Hepatocyte (in vitro differentiated cells): Measurements from ENCODE around the gene NOTCH4. TPM values are rescaled to one million over a fixed set of nuclear protein-coding genes. Genes with fewer than 3 reads are reported as not detected.

ENCODE experiments used
- DNase-seq: peaks from one replicate; pipeline ENCODE4 v3.0.0-alpha.2; 2016; ENCODE audit warnings: low spot score
- H2AFZ ChIP-seq: fragments of 200-600 bp; sonication (generic); 2 replicates; pipeline ENCODE4 v1.6.0; 2016; ENCODE audit warnings: antibody characterized with exemption, mild to moderate bottlenecking
- H3K27ac ChIP-seq: fragments of 200-600 bp; sonication (generic); 2 replicates; pipeline ENCODE4 v1.5.1; 2016; ENCODE audit warnings: mild to moderate bottlenecking
- H3K27me3 ChIP-seq: fragments of 200-600 bp; sonication (generic); 2 replicates; pipeline ENCODE4 v1.6.1; 2016
- H3K36me3 ChIP-seq: fragments of 200-600 bp; sonication (generic); replicated peaks from 2 replicates; pipeline ENCODE4 v1.5.1; 2016; ENCODE audit warnings: low read depth; ENCODE audit not compliant: insufficient read depth
- H3K4me1 ChIP-seq: fragments of 200-600 bp; sonication (generic); 2 replicates; pipeline ENCODE4 v1.5.1; 2016; ENCODE audit warnings: mild to moderate bottlenecking, moderate library complexity; ENCODE audit not compliant: insufficient read depth
- H3K4me2 ChIP-seq: fragments of 200-600 bp; sonication (generic); 2 replicates; pipeline ENCODE4 v1.6.0; 2016
- H3K4me3 ChIP-seq: fragments of 200-600 bp; sonication (generic); 2 replicates; pipeline ENCODE4 v1.5.1; 2016; ENCODE audit warnings: mild to moderate bottlenecking
- H3K79me2 ChIP-seq: fragments of 200-600 bp; sonication (generic); 2 replicates; pipeline ENCODE4 v1.6.0; 2017; ENCODE audit warnings: mild to moderate bottlenecking
- H3K9me2 ChIP-seq: fragments of 200-600 bp; sonication (generic); replicated peaks from 2 replicates; pipeline ENCODE4 v1.6.0; 2017; ENCODE audit warnings: mild to moderate bottlenecking; ENCODE audit not compliant: insufficient read depth
- H3K9me3 ChIP-seq: fragments of 200-600 bp; sonication (generic); 2 replicates; pipeline ENCODE4 v1.5.1; 2016; ENCODE audit warnings: low read depth, mild to moderate bottlenecking
- H4K20me1 ChIP-seq: fragments of 200-600 bp; sonication (generic); 2 replicates; pipeline ENCODE4 v1.6.0; 2016; ENCODE audit warnings: mild to moderate bottlenecking; ENCODE audit not compliant: insufficient read depth, poor library complexity, severe bottlenecking
- EZH2 ChIP-seq: fragments of 200-600 bp; sonication (generic); IDR thresholded peaks from 2 replicates; pipeline ENCODE4 v1.6.1; 2016; ENCODE audit warnings: antibody characterized with exemption, mild to moderate bottlenecking, borderline replicate concordance
- EZH2phosphoT487 ChIP-seq: fragments of 200-600 bp; sonication (generic); IDR thresholded peaks from one replicate; pipeline ENCODE4 v1.6.1; 2018; ENCODE audit warnings: antibody characterized with exemption, mild to moderate bottlenecking, low read depth, moderate library complexity; ENCODE audit not compliant: unreplicated experiment, severe bottlenecking
- WGBS: methylation state at CpG from one replicate; pipeline ENCODE4 v1.1.6; 2016; ENCODE audit warnings: low lambda C conversion rate; ENCODE audit errors: missing lambda C conversion rate; 5-methylcytosine and 5-hydroxymethylcytosine counted together
- polyA plus RNA-seq: library from polyadenylated mRNA; unstranded; fragments of >200 nt; fragmentation: Nextera tagmentation; extraction: Ambion mirVana; gene quantifications from 2 replicates; pipeline ENCODE4 v1.2.1, GENCODE V29; 2016
- total RNA-seq: library from RNA; depleted of rRNA; stranded (reverse); fragments of >200 nt; gene quantifications from 2 replicates; pipeline ENCODE4 v1.2.3, GENCODE V29; 2014
- TF ChIP-seq, protein P1 (sequence below): fragments of 200-600 bp; sonication (generic); IDR thresholded peaks from 2 replicates; pipeline ENCODE4 v1.5.1; 2016; ENCODE audit warnings: antibody characterized with exemption, mild to moderate bottlenecking; ENCODE audit not compliant: poor library complexity

Gene NOTCH4
- total and polyA plus RNA-seq, 2 experiments from 2014 or later = 2.7 to 3.6 TPM

DNA sequence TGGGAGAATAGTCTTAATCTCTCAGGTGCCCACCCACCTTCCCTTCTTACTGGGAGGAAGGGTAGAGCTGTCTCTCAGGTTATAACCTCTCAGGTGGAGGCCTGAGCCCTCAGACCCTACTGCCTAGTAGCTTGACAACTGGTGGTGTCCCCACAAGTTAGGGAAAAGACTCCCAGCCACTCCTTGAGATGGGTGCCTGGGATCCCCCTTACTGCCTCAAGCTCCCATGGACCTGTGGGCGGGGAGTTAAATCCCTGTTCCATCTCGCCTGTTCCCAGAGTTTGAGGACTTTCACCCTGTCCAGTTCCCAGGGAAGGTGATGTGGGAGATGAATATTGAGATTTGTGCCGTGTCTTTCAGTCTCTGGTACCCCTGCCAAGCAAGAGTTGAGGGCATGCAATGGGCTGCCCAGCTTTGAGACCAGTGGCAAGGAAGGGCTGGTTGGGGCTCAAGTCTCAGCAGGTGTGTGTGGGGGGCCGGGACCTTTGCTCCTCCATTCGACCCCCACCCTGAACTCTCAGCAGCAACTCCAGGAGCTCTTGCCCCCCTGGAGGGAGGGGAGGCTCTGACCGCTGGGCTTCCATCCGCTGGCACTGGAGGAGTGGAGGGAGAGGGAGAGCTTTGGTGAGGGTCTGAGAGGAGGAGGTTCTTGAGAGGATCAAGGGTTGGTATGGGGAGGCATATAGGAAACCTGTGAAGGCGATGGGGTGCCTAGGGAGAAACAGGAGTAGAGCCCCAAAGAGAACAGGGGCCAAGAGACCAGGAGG, 32.8 kb downstream of the NOTCH4 start:
- no peaks in the 10 kb centered on the region for H4K20me1 ChIP-seq
- no peak overlapping the region for H3K4me3 ChIP-seq
- TF ChIP-seq EZH2phosphoT487 (no peak), EZH2 (no peak)
- TF ChIP-seq, protein P1, sequence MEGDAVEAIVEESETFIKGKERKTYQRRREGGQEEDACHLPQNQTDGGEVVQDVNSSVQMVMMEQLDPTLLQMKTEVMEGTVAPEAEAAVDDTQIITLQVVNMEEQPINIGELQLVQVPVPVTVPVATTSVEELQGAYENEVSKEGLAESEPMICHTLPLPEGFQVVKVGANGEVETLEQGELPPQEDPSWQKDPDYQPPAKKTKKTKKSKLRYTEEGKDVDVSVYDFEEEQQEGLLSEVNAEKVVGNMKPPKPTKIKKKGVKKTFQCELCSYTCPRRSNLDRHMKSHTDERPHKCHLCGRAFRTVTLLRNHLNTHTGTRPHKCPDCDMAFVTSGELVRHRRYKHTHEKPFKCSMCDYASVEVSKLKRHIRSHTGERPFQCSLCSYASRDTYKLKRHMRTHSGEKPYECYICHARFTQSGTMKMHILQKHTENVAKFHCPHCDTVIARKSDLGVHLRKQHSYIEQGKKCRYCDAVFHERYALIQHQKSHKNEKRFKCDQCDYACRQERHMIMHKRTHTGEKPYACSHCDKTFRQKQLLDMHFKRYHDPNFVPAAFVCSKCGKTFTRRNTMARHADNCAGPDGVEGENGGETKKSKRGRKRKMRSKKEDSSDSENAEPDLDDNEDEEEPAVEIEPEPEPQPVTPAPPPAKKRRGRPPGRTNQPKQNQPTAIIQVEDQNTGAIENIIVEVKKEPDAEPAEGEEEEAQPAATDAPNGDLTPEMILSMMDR = no peak
- H3K4me1 ChIP-seq = peaks cover 30% of the 10 kb centered on the region
- H3K27me3 ChIP-seq = no peaks in the 10 kb centered on the region
- peak overlapping the region; percentile 97 for H3K27ac ChIP-seq
- H3K36me3 ChIP-seq = no peaks in the 10 kb centered on the region
- peak overlapping the region; percentile 89 for H3K4me2 ChIP-seq
- WGBS = 86% methylated on average over 8 of the region's 8 CpGs
- no peaks in the 10 kb centered on the region for H3K9me3 ChIP-seq
- H2AFZ ChIP-seq = no peak overlapping the region
- no peak for DNase-seq
- H3K9me2 ChIP-seq = no peaks in the 10 kb centered on the region
- H3K79me2 ChIP-seq = peaks cover 33% of the 10 kb centered on the region

DNA sequence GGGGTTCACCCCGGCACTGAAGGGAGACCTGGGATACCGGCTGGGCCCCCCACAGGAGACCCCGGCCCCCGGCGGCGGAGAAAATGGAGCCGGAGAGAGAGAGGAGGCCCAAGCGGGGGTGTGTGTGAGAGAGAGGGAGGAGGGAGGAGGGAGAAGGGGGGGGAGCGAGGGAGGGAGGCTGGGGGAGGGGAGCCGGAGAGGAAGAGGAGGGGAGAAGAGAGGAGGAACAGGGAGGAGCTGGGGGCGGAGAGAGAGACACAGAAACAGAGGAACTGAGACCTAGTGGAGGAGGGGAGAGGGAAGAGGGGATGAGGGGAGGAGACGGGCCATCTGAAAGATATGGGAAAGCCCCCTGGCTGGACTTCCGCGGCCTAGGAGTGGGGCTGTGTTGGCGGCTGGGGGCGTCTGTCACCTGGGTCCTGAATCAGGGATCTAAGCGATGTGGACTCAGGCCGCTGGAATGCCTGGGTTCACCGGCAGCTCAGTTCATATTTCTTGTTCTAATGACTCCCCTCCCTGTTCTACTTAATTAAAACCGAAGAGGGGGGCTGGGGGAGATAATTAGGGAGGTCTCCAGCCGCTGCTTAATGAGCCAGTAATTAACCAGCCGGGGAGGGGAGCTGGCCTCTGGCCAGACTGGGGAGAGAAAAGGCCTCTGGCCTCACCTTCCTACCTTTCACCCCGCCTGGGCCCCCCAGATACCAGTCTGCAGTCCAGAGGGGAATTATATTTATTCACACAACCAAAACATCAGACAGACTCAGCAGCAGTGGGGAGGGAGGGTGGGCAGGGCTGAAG, 33.6 kb downstream of the NOTCH4 start, which contains the start of gene PBX2:
Gene PBX2, minus strand, starts transcription at position 149 of the 798 bp plus-strand sequence. CDS start 287 bp downstream, outside the sequence.
- Histone ChIP-seq H3K4me3 (peak within 1 kb of the TSS; percentile 81), H3K79me2 (peaks cover 33% of the 10 kb centered on the region), H3K4me2 (peak within 1 kb of the TSS; percentile 89), H3K36me3 (no peaks in the 10 kb centered on the region), H3K9me2 (no peaks in the 10 kb centered on the region), H2AFZ (peak within 1 kb of the TSS; percentile 18), H3K9me3 (no peaks in the 10 kb centered on the region), H3K4me1 (peaks cover 36% of the 10 kb centered on the region), H3K27ac (peak within 1 kb of the TSS; percentile 97), H4K20me1 (no peaks in the 10 kb centered on the region), H3K27me3 (no peaks in the 10 kb centered on the region)
- no peak for TF ChIP-seq EZH2
- no peak for TF ChIP-seq EZH2phosphoT487
- TF ChIP-seq, protein P1 = no peak
- WGBS = 5% methylated on average over 11 of the region's 23 CpGs
- peak; percentile 95 for DNase-seq

DNA sequence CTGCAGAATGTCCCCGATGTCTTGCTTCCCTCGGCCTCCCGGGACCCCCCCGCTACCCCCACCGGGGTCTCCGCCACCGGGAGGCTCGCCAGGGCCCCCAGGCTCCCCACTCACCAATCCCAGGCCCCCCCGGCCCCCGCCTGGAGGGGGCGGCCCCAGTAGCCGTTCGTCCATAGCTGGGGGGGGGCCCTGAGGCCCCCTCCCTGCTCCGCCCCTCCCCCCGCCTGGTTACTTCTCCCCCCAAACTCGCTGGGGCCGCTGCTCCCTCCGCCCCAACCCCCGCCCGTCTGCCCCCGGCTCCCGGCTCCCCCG, 34.2 kb downstream of the NOTCH4 start:
- peak; percentile 53 for DNase-seq
- Histone ChIP-seq H3K27ac (peak overlapping the region; percentile 97), H2AFZ (no peak overlapping the region), H4K20me1 (no peaks in the 10 kb centered on the region), H3K27me3 (no peaks in the 10 kb centered on the region), H3K79me2 (peaks cover 33% of the 10 kb centered on the region), H3K9me2 (no peaks in the 10 kb centered on the region), H3K4me1 (peaks cover 33% of the 10 kb centered on the region), H3K4me3 (peak overlapping the region; percentile 81), H3K9me3 (no peaks in the 10 kb centered on the region), H3K36me3 (no peaks in the 10 kb centered on the region), H3K4me2 (peak overlapping the region; percentile 89)
- TF ChIP-seq EZH2 (no peak), EZH2phosphoT487 (no peak)
- WGBS = 17% methylated on average over 1 of the region's 23 CpGs
